Activated CD8-positive, alpha-beta memory T cell treated with anti-CD3 and anti-CD28 coated beads, Interleukin-2, amount 50 U/mL, for 48 hours (primary cell): ENCODE data around the gene GTF3C2.
"Not testable (repeated sequence)": the region's sequence is repeated elsewhere in the genome, so short reads cannot be mapped to it uniquely, and the experiment has no call there.

Experiments used
- DNase-seq: peaks from one replicate; pipeline ENCODE4 v3.0.0-alpha.2; 2020

GTF3C2 gene

GRCh38 chr2:27319839-27320238 lies 36.7 kb downstream of the GTF3C2 start:
- not testable (repeated sequence) for DNase-seq

- no peak for DNase-seq
These were observed 39.7 kb downstream of the GTF3C2 start for GRCh38 chr2:27316655-27317412.

- DNase-seq = no peak
These were observed 41.4 kb downstream of the GTF3C2 start for GRCh38 chr2:27315122-27315521.

GRCh38 chr2:27314709-27315108 lies 41.9 kb downstream of the GTF3C2 start:
- DNase-seq = no peak

- no peak for DNase-seq
These were observed 42.5 kb downstream of the GTF3C2 start for GRCh38 chr2:27313882-27314645.

- no peak for DNase-seq
These were observed 44.4 kb downstream of the GTF3C2 start for GRCh38 chr2:27312152-27312551.

- no peak for DNase-seq
These were observed 46.9 kb downstream of the GTF3C2 start for GRCh38 chr2:27309651-27310050.

GRCh38 chr2:27308359-27308881 lies 48.1 kb downstream of the GTF3C2 start, which contains the start of gene UCN:
Gene UCN (minus strand): TSS chr2:27308445. CDS start chr2:27307895, 550 bp downstream.
- no peak for DNase-seq

- no peak for DNase-seq
These were observed 48.8 kb downstream of the GTF3C2 start for GRCh38 chr2:27307545-27308358.

GRCh38 chr2:27307287-27307544 lies 49.3 kb downstream of the GTF3C2 start:
- no peak for DNase-seq

- DNase-seq = peak; percentile 74
These were observed 49.8 kb downstream of the GTF3C2 start for GRCh38 chr2:27306573-27307286.

- no peak for DNase-seq
These were observed 50.4 kb downstream of the GTF3C2 start for GRCh38 chr2:27306136-27306535.

GRCh38 chr2:27305516-27305915 lies 51.0 kb downstream of the GTF3C2 start:
- no peak for DNase-seq

GRCh38 chr2:27304488-27305240 lies 51.9 kb downstream of the GTF3C2 start:
- no peak for DNase-seq

- DNase-seq = peak; percentile 59
These were observed 53.2 kb downstream of the GTF3C2 start for GRCh38 chr2:27303093-27304025.

GRCh38 chr2:27300606-27301005 lies 56.0 kb downstream of the GTF3C2 start:
- DNase-seq = not testable (repeated sequence)

- no peak for DNase-seq
These were observed 58.0 kb downstream of the GTF3C2 start for GRCh38 chr2:27298391-27299080.

- DNase-seq = no peak
These were observed 59.4 kb downstream of the GTF3C2 start for GRCh38 chr2:27297195-27297594.

GRCh38 chr2:27296481-27296880 lies 60.1 kb downstream of the GTF3C2 start:
- DNase-seq = no peak

- DNase-seq = no peak
These were observed 61.6 kb downstream of the GTF3C2 start for GRCh38 chr2:27294928-27295327.
